H54 (cell line): Measurements from ENCODE around the gene CNIH3.
"Not testable (repeated sequence)": the region's sequence is repeated elsewhere in the genome, so short reads cannot be mapped to it uniquely, and the experiment has no call there.

Experiments
- DNase-seq: peaks from one replicate; pipeline ENCODE4 v3.0.0; 2011; ENCODE audit warnings: low spot score, mixed read lengths; ENCODE audit not compliant: insufficient read length
- FAIRE-seq: peaks from 3 replicates; lab custom pipeline; 2011; peaks lifted over from hg19 to GRCh38; lab: Jason Lieb, UNC
- POLR2A ChIP-seq: IDR thresholded peaks from 2 replicates; pipeline ENCODE4 v1.6.1; 2011; ENCODE audit warnings: low read depth, mild to moderate bottlenecking, low read length

The CNIH3 gene

GRCh38 chr1:224696021-224696420 is 79.9 kb downstream of the CNIH3 start:
- TF ChIP-seq POLR2A = no peak
- no peak for DNase-seq
- FAIRE-seq = no peak

GRCh38 chr1:224696891-224697765 is 81.0 kb downstream of the CNIH3 start:
- DNase-seq = peak; percentile 36
- no peak for FAIRE-seq
- no peak for TF ChIP-seq POLR2A

GRCh38 chr1:224698015-224698451 is 81.9 kb downstream of the CNIH3 start:
- TF ChIP-seq POLR2A = no peak
- no peak for DNase-seq
- no peak for FAIRE-seq

- FAIRE-seq (no peak), DNase-seq (no peak)
- no peak for TF ChIP-seq POLR2A
These were observed 84.9 kb downstream of the CNIH3 start for GRCh38 chr1:224700918-224701531.

- no peak for TF ChIP-seq POLR2A
- DNase-seq (no peak), FAIRE-seq (no peak)
These were observed 87.6 kb downstream of the CNIH3 start for GRCh38 chr1:224703702-224704101.

- FAIRE-seq = no peak
- no peak for DNase-seq
- no peak for TF ChIP-seq POLR2A
These were observed 88.1 kb downstream of the CNIH3 start for GRCh38 chr1:224704107-224704735.

GRCh38 chr1:224705578-224705977 is 89.5 kb downstream of the CNIH3 start:
- DNase-seq (no peak), FAIRE-seq (no peak)
- TF ChIP-seq POLR2A = no peak

- TF ChIP-seq POLR2A = no peak
- DNase-seq (peak; percentile 71), FAIRE-seq (no peak)
These were observed 92.0 kb downstream of the CNIH3 start for GRCh38 chr1:224707843-224708725.

GRCh38 chr1:224710196-224710595 is 94.1 kb downstream of the CNIH3 start:
- FAIRE-seq (no peak), DNase-seq (no peak)
- no peak for TF ChIP-seq POLR2A

GRCh38 chr1:224711231-224711756 is 95.2 kb downstream of the CNIH3 start:
- DNase-seq, FAIRE-seq: not testable (repeated sequence)

- no peak for FAIRE-seq
- no peak for DNase-seq
- TF ChIP-seq POLR2A = no peak
These were observed 95.8 kb downstream of the CNIH3 start for GRCh38 chr1:224711876-224712275.

- DNase-seq (no peak), FAIRE-seq (no peak)
- no peak for TF ChIP-seq POLR2A
These were observed 97.1 kb downstream of the CNIH3 start for GRCh38 chr1:224713228-224713627.

GRCh38 chr1:224714553-224714952 is 98.4 kb downstream of the CNIH3 start:
- DNase-seq = no peak
- no peak for TF ChIP-seq POLR2A
- no peak for FAIRE-seq

- FAIRE-seq (no peak), DNase-seq (no peak)
These were observed 102.4 kb downstream of the CNIH3 start for GRCh38 chr1:224718470-224719053.

More at GRCh38 chr1:224718470-224719053, 102.4 kb downstream of the CNIH3 start:
- no peak for TF ChIP-seq POLR2A
